Common myeloid progenitor, CD34-positive (primary cell): Measurements from ENCODE around the gene NAP1L4.

ENCODE experiments used
- CTCF ChIA-PET: fragments of 350-600 bp; sonication (Branson Sonifier 250); formaldehyde crosslinking; loops from one replicate; lab custom pipeline; 2021; ENCODE audit warnings: antibody characterized with exemption; lab: Charles Lee
- POLR2A ChIA-PET: fragments of 350-600 bp; sonication (Branson Sonifier 250); formaldehyde crosslinking; loops from one replicate; lab custom pipeline; 2021; ENCODE audit warnings: antibody characterized with exemption; lab: Charles Lee
- DNase-seq, 3 donors: peaks; one replicate each; pipeline versions ENCODE4 v3.0.0 to v3.0.0-alpha.2; 2013
- H3K27ac ChIP-seq, 2 experiments: 1 replicate in 1 of 2; 2 replicates in 1 of 2; pipeline ENCODE4 v1.7.0; 2013; ENCODE audit warnings: inconsistent platforms in 2 of 2, low read length in 2 of 2, mild to moderate bottlenecking in 2 of 2, low read depth in 1 of 2, moderate library complexity in 1 of 2; ENCODE audit not compliant: severe bottlenecking in 2 of 2, insufficient read depth in 1 of 2, poor library complexity in 1 of 2
- H3K27me3 ChIP-seq, 5 experiments: replicated peaks in 2 of 5; 1 replicate in 3 of 5; 2 replicates in 2 of 5; pipeline versions ENCODE4 v1.6.1 to v1.7.0; 2013; ENCODE audit warnings: low read length in 4 of 5, mild to moderate bottlenecking in 2 of 5, moderate library complexity in 2 of 5, inconsistent platforms in 1 of 5; ENCODE audit not compliant: insufficient read depth in 5 of 5, control insufficient read depth in 4 of 5
- H3K36me3 ChIP-seq, 4 experiments: 1 replicate in 2 of 4; 2 replicates in 2 of 4; pipeline versions ENCODE4 v1.6.1 to v1.7.0; 2013; ENCODE audit warnings: low read length in 3 of 4, control low read depth in 1 of 4, mild to moderate bottlenecking in 1 of 4; ENCODE audit not compliant: control insufficient read depth in 4 of 4, insufficient read depth in 4 of 4
- H3K4me1 ChIP-seq, 4 experiments: 1 replicate in 3 of 4; 2 replicates in 1 of 4; pipeline versions ENCODE4 v1.6.1 to v1.7.1; 2013; ENCODE audit warnings: low read length in 3 of 4, mild to moderate bottlenecking in 3 of 4, control low read depth in 1 of 4, inconsistent platforms in 1 of 4, moderate library complexity in 1 of 4; ENCODE audit not compliant: control insufficient read depth in 4 of 4, insufficient read depth in 4 of 4; ENCODE audit errors: control extremely low read depth in 1 of 4
- H3K4me3 ChIP-seq, 7 experiments: 1 replicate in 4 of 7; 2 replicates in 3 of 7; pipeline versions ENCODE4 v1.5.1 to v1.7.0; 2013; ENCODE audit warnings: mild to moderate bottlenecking in 7 of 7, low read length in 6 of 7, moderate library complexity in 6 of 7, inconsistent platforms in 2 of 7, low read depth in 2 of 7, control low read depth in 1 of 7; ENCODE audit not compliant: insufficient read depth in 4 of 7, control insufficient read depth in 1 of 7; ENCODE audit errors: extremely low read depth in 1 of 7
- H3K9me3 ChIP-seq, 5 experiments: 1 replicate in 4 of 5; 2 replicates in 1 of 5; pipeline versions ENCODE4 v1.6.1 to v1.7.1; 2013; ENCODE audit warnings: low read length in 4 of 5, mild to moderate bottlenecking in 2 of 5, inconsistent platforms in 1 of 5, low read depth in 1 of 5, moderate library complexity in 1 of 5; ENCODE audit not compliant: control insufficient read depth in 4 of 5, insufficient read depth in 2 of 5; ENCODE audit errors: control extremely low read depth in 1 of 5
- WGBS: methylation state at CpG from one replicate; pipeline ENCODE4 v1.1.5; 2013; ENCODE audit not compliant: insufficient coverage; 5-methylcytosine and 5-hydroxymethylcytosine counted together

NAP1L4 gene

DNA sequence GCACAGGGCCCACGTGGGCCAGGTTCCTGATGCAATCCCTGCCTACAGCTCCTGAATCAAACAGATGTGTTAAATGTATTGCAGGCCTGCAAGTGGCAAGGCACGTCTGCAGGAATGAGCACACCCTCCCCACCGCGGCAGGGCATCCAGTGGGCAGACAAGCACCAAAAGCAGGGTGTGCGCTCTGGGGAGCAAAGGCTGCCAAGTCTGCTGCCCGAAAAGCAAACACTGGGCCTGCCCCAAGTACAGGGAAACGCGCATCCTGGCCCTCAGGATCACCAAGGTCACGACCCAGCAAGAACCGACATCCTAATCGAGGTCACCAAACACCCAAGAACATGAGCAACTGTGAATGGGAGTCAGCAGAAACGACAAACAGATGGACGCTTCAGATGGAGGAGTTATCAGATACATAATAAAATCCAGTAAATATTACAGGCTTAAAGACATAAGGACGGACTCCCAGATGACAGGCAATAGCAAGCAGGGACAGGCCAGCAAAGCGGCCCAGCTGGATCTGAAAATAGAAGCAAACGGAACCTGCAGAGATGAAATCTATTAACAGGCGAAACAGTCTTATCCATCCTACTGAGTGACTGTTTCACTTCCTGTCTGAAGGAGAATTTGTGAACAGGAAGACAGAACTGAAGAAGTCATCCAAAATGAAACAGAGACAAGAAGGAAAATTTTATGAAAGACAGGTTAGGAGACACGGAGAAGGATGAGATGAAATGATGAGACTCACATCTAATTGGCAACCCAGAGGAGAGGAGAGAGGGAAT, 38.4 kb upstream of the NAP1L4 start:
- ChIA-PET POLR2A (no interaction called here), CTCF (no interaction called here)
- peaks cover 0 to 6% (median 1%) of the 10 kb centered on the region in 4 experiments for H3K4me1 ChIP-seq
- H3K36me3 ChIP-seq, result peaks cover 12 to 68% (median 45%) of the 10 kb centered on the region in 4 experiments
- H3K4me3 ChIP-seq, result no peak overlapping the region
- no peaks in the 10 kb centered on the region for H3K27me3 ChIP-seq
- 84% methylated on average over 16 of the region's 18 CpGs for WGBS
- no peak for DNase-seq
- no peaks in the 10 kb centered on the region for H3K9me3 ChIP-seq
- no peak overlapping the region for H3K27ac ChIP-seq

GRCh38 chr11:3028813-3029212, 36.7 kb upstream of the NAP1L4 start:
- POLR2A ChIA-PET, result no interaction called here
- Histone ChIP-seq H3K27me3 (no peaks in the 10 kb centered on the region), H3K9me3 (no peaks in the 10 kb centered on the region), H3K27ac (no peak overlapping the region), H3K36me3 (peaks cover 16 to 64% (median 41%) of the 10 kb centered on the region in 4 experiments), H3K4me1 (peaks cover 0 to 6% (median 1%) of the 10 kb centered on the region in 4 experiments), H3K4me3 (no peak overlapping the region)
- CTCF ChIA-PET, result interaction anchor here (1.1 kb wide), 1 partner anchor 53 kb away, joined by 4 read pairs; no protein-coding TSS in a partner anchor
- DNase-seq, result no peak
- WGBS, result 96% methylated on average over 7 of the region's 9 CpGs

GRCh38 chr11:3026803-3027202, 34.7 kb upstream of the NAP1L4 start:
- no peak overlapping the region for H3K27ac ChIP-seq
- DNase-seq, result no peak
- H3K27me3 ChIP-seq, result no peaks in the 10 kb centered on the region
- H3K4me3 ChIP-seq, result no peak overlapping the region
- ChIA-PET CTCF (interaction anchor here (0.6 to 1.3 kb wide), 4 partner anchors 11 to 606 kb away, joined by 3 to 4 read pairs (median 3); no protein-coding TSS in a partner anchor), POLR2A (no interaction called here)
- peaks cover 0 to 11% (median 4%) of the 10 kb centered on the region in 4 experiments for H3K4me1 ChIP-seq
- 94% methylated on average over 7 of the region's 8 CpGs for WGBS
- H3K36me3 ChIP-seq, result peaks cover 22 to 56% (median 38%) of the 10 kb centered on the region in 4 experiments
- no peaks in the 10 kb centered on the region for H3K9me3 ChIP-seq

GRCh38 chr11:3022982-3023381, 30.9 kb upstream of the NAP1L4 start:
- peaks cover 0 to 14% (median 0%) of the 10 kb centered on the region in 4 experiments for H3K4me1 ChIP-seq
- CTCF ChIA-PET, result interaction anchor here (1.1 to 3.0 kb wide), 11 partner anchors 12 to 491 kb away, joined by 3 to 26 read pairs (median 4); no protein-coding TSS in a partner anchor
- POLR2A ChIA-PET, result no interaction called here
- no peak overlapping the region for H3K4me3 ChIP-seq
- H3K9me3 ChIP-seq, result no peaks in the 10 kb centered on the region
- peaks cover 6 to 53% (median 47%) of the 10 kb centered on the region in 4 experiments for H3K36me3 ChIP-seq
- 93% methylated on average over 4 of the region's 4 CpGs for WGBS
- H3K27me3 ChIP-seq, result no peaks in the 10 kb centered on the region
- no peak for DNase-seq
- H3K27ac ChIP-seq, result no peak overlapping the region

- CTCF ChIA-PET, result interaction anchor here (1.1 to 3.0 kb wide), 10 partner anchors 13 to 491 kb away, joined by 3 to 26 read pairs (median 4); no protein-coding TSS in a partner anchor
- Histone ChIP-seq H3K27ac (no peak overlapping the region), H3K4me3 (no peak overlapping the region), H3K36me3 (peaks cover 6 to 59% (median 49%) of the 10 kb centered on the region in 4 experiments), H3K27me3 (no peaks in the 10 kb centered on the region), H3K9me3 (no peaks in the 10 kb centered on the region), H3K4me1 (peaks cover 0 to 14% (median 0%) of the 10 kb centered on the region in 4 experiments)
- WGBS, result 92% methylated on average over 13 of the region's 14 CpGs
- POLR2A ChIA-PET, result no interaction called here
- no peak for DNase-seq
Observed at GRCh38 chr11:3022300-3022967, 30.3 kb upstream of the NAP1L4 start.

DNA sequence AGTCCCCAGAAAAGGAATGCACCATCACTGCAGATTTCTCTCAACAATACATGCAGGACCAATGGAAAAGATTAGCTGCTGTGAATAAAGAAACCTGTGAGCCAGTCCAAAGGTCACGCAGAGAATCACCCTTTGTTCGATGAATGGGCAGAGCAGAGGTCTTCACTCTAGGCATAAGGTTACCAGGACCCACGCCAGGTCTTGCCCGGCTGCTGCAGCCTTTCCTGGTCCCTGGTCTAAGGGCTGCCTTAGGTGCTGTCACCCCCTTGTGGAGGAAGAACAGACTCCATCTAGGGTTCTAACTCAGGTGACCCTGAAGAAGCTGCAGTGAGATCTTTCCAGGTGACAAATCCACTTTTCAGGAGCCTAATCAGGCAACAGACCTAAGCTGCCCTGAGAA, 29.0 kb upstream of the NAP1L4 start:
- ChIA-PET POLR2A (no interaction called here), CTCF (interaction anchor here (0.6 to 3.0 kb wide), 13 partner anchors 9 to 489 kb away, joined by 3 to 26 read pairs (median 4); no protein-coding TSS in a partner anchor)
- Histone ChIP-seq H3K4me3 (no peak overlapping the region), H3K27me3 (no peaks in the 10 kb centered on the region), H3K4me1 (peaks cover 0 to 14% (median 0%) of the 10 kb centered on the region in 4 experiments), H3K27ac (no peak overlapping the region), H3K9me3 (no peaks in the 10 kb centered on the region), H3K36me3 (peaks cover 4 to 56% (median 48%) of the 10 kb centered on the region in 4 experiments)
- DNase-seq, result peak; percentile 31 to 56 (median 46)
- 75% methylated on average over 4 of the region's 4 CpGs for WGBS
